Progenitor cell of endocrine pancreas (in vitro differentiated cells): Measurements from ENCODE around the gene SPSB4. TPM values are rescaled to one million over a fixed set of nuclear protein-coding genes. Genes with fewer than 3 reads are reported as not detected.

Experiments used
- DNase-seq: peaks from one replicate; pipeline ENCODE4 v3.0.0; 2021; ENCODE audit warnings: low spot score; ENCODE audit not compliant: unreplicated experiment
- H3K27ac Mint-ChIP-seq: 2 replicates; pipeline ENCODE4 v1.8.0; 2021; ENCODE audit warnings: mild to moderate bottlenecking, moderate library complexity, mixed read lengths
- H3K27me3 Mint-ChIP-seq: 2 replicates; pipeline ENCODE4 v1.8.0; 2021; ENCODE audit warnings: mixed read lengths
- H3K36me3 Mint-ChIP-seq: 2 replicates; pipeline ENCODE4 v1.8.0; 2022; ENCODE audit warnings: mixed read lengths; ENCODE audit not compliant: insufficient read depth
- H3K4me1 Mint-ChIP-seq: 2 replicates; pipeline ENCODE4 v1.8.0; 2021; ENCODE audit warnings: low read depth, mixed read lengths
- H3K4me3 Mint-ChIP-seq: 2 replicates; pipeline ENCODE4 v1.8.0; 2021; ENCODE audit warnings: low read depth, mild to moderate bottlenecking, moderate library complexity, mixed read lengths
- H3K9me3 Mint-ChIP-seq: 2 replicates; pipeline ENCODE4 v1.8.0; 2021; ENCODE audit warnings: low read depth, mixed read lengths
- CTCF ChIP-seq: fragments of 200-600 bp; sonication (generic); IDR thresholded peaks from one replicate; pipeline ENCODE4 v1.5.0; 2021; ENCODE audit warnings: antibody characterized with exemption, mild to moderate bottlenecking; ENCODE audit not compliant: unreplicated experiment
- total RNA-seq: library from RNA; stranded (reverse); gene quantifications from 2 replicates; pipeline ENCODE4 v1.2.1, GENCODE V29; 2021

The SPSB4 gene
- total RNA-seq, 1 donor from 2014 or later = 9.5 TPM

- no peak overlapping the region for H3K27ac Mint-ChIP-seq
- no peak for DNase-seq
- TF ChIP-seq CTCF = no peak
- peaks cover 12% of the 10 kb centered on the region for H3K4me1 Mint-ChIP-seq
- H3K27me3 Mint-ChIP-seq = peaks cover 6% of the 10 kb centered on the region
- H3K4me3 Mint-ChIP-seq = no peak overlapping the region
- H3K9me3 Mint-ChIP-seq = no peaks in the 10 kb centered on the region
- H3K36me3 Mint-ChIP-seq = no peaks in the 10 kb centered on the region
These were observed 7.8 kb downstream of the SPSB4 start for GRCh38 chr3:141058996-141059395.

GRCh38 chr3:141059816-141060215 is 8.7 kb downstream of the SPSB4 start:
- Mint-ChIP-seq H3K4me3 (no peak overlapping the region), H3K27me3 (peaks cover 5% of the 10 kb centered on the region), H3K4me1 (peaks cover 20% of the 10 kb centered on the region), H3K27ac (no peak overlapping the region), H3K9me3 (no peaks in the 10 kb centered on the region), H3K36me3 (no peaks in the 10 kb centered on the region)
- no peak for DNase-seq
- no peak for TF ChIP-seq CTCF

GRCh38 chr3:141060327-141060726 is 9.2 kb downstream of the SPSB4 start:
- DNase-seq = no peak
- peaks cover 20% of the 10 kb centered on the region for H3K4me1 Mint-ChIP-seq

GRCh38 chr3:141063831-141064230 is 12.7 kb downstream of the SPSB4 start:
- H3K27me3 Mint-ChIP-seq = no peaks in the 10 kb centered on the region
- no peak overlapping the region for H3K4me3 Mint-ChIP-seq
- H3K9me3 Mint-ChIP-seq = no peaks in the 10 kb centered on the region
- no peak for DNase-seq
- H3K27ac Mint-ChIP-seq = peak overlapping the region; percentile 5
- no peak for TF ChIP-seq CTCF
- H3K4me1 Mint-ChIP-seq = peaks cover 16% of the 10 kb centered on the region
- peaks cover 2% of the 10 kb centered on the region for H3K36me3 Mint-ChIP-seq

More at GRCh38 chr3:141060327-141060726, 9.2 kb downstream of the SPSB4 start:
- no peak for TF ChIP-seq CTCF
- no peaks in the 10 kb centered on the region for H3K36me3 Mint-ChIP-seq
- no peaks in the 10 kb centered on the region for H3K27me3 Mint-ChIP-seq
- no peak overlapping the region for H3K4me3 Mint-ChIP-seq
- H3K27ac Mint-ChIP-seq = no peak overlapping the region
- H3K9me3 Mint-ChIP-seq = no peaks in the 10 kb centered on the region

- Mint-ChIP-seq H3K4me1 (peaks cover 16% of the 10 kb centered on the region), H3K27me3 (no peaks in the 10 kb centered on the region), H3K4me3 (no peak overlapping the region), H3K36me3 (peaks cover 2% of the 10 kb centered on the region), H3K27ac (peak overlapping the region; percentile 5), H3K9me3 (no peaks in the 10 kb centered on the region)
- TF ChIP-seq CTCF = no peak
- DNase-seq = no peak
These were observed 13.2 kb downstream of the SPSB4 start for GRCh38 chr3:141064255-141064926.
